Right lobe of liver (tissue), 4 donors: ENCODE data around the gene KRCC1.

Experiments
- POLR2A ChIP-seq: fragments of 450-650 bp; IDR thresholded peaks from one replicate; pipeline ENCODE4 v1.6.1; 2017; ENCODE audit warnings: antibody characterized with exemption, mild to moderate bottlenecking
- TF ChIP-seq, protein P1 (sequence below), 4 donors: fragments of 200-600 bp in 3 of 4; fragments of 450-650 bp in 1 of 4; IDR thresholded peaks; one replicate each; pipeline versions ENCODE4 v1.5.1 to v1.8.0; 2016 to 2022; ENCODE audit warnings: antibody characterized with exemption in 4 of 4, mild to moderate bottlenecking in 2 of 4
- donor health status: DM: no; HTN: no; CAD: no.
- donor health status: DM: no; HTN: no; CAD: no.
- donor health status: DM: no; HTN: yes; CAD: no.

DNA sequence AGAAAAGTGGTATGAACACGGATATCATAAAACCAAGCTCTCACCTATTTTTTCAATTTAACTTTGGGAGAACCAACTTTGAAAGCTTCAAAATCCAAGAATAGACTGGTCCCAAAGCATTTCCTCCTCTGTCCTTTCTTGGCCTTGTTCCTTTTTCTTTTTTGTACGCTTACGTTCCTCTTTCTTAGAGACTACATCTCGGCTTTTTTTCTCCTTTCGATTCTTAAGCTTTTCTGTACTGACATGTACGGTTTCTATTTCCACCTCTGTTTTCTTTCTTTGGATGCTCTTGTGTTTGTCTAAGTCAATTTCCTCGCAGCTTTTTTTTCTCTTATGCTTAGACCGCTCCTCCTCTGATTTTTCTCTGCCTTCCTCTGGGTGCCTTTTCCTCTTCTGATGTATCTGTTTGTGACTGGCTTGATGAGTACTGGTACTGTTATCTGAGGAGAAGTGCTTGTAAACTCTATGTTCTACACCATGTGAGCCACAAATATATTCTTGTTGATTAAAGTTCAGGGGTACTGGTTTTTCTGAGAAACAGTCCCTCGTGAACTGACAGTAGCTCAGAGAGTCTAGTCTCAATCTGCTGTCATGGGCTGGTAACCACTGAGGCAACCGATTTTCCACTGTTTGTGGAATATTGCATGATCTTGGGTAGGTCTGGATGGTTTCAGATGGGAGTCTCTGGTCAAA, 27.7 kb downstream of the KRCC1 start:
- TF ChIP-seq POLR2A, result no peak
- TF ChIP-seq, protein P1, sequence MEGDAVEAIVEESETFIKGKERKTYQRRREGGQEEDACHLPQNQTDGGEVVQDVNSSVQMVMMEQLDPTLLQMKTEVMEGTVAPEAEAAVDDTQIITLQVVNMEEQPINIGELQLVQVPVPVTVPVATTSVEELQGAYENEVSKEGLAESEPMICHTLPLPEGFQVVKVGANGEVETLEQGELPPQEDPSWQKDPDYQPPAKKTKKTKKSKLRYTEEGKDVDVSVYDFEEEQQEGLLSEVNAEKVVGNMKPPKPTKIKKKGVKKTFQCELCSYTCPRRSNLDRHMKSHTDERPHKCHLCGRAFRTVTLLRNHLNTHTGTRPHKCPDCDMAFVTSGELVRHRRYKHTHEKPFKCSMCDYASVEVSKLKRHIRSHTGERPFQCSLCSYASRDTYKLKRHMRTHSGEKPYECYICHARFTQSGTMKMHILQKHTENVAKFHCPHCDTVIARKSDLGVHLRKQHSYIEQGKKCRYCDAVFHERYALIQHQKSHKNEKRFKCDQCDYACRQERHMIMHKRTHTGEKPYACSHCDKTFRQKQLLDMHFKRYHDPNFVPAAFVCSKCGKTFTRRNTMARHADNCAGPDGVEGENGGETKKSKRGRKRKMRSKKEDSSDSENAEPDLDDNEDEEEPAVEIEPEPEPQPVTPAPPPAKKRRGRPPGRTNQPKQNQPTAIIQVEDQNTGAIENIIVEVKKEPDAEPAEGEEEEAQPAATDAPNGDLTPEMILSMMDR (IDR thresholded peaks at IDR 0.05), result no peak
